ENCODE data around the gene DSE.

DNA sequence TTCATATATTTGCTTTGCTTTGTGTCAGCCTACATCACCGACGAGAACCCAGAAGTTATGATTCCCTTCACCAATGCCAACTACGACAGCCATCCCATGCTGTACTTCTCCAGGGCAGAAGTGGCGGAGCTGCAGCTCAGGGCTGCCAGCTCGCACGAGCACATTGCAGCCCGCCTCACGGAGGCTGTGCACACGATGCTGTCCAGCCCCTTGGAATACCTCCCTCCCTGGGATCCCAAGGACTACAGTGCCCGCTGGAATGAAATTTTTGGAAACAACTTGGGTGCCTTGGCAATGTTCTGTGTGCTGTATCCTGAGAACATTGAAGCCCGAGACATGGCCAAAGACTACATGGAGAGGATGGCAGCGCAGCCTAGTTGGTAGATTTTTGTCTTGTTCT is 28.5 kb downstream of the DSE start:
- TF ChIP-seq, protein P1, sequence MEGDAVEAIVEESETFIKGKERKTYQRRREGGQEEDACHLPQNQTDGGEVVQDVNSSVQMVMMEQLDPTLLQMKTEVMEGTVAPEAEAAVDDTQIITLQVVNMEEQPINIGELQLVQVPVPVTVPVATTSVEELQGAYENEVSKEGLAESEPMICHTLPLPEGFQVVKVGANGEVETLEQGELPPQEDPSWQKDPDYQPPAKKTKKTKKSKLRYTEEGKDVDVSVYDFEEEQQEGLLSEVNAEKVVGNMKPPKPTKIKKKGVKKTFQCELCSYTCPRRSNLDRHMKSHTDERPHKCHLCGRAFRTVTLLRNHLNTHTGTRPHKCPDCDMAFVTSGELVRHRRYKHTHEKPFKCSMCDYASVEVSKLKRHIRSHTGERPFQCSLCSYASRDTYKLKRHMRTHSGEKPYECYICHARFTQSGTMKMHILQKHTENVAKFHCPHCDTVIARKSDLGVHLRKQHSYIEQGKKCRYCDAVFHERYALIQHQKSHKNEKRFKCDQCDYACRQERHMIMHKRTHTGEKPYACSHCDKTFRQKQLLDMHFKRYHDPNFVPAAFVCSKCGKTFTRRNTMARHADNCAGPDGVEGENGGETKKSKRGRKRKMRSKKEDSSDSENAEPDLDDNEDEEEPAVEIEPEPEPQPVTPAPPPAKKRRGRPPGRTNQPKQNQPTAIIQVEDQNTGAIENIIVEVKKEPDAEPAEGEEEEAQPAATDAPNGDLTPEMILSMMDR (IDR thresholded peaks at IDR 0.05; ENCODE audit: borderline replicate concordance, extremely low read depth, low read length, poor library complexity, severe bottlenecking): no peak
- no peak for TF ChIP-seq EZH2 (IDR thresholded peaks at IDR 0.05; ENCODE audit: borderline replicate concordance, low read depth, low read length, severe bottlenecking)
